ENCODE data around the gene EPHA3.

- TF ChIP-seq POLR2AphosphoS5 (IDR thresholded peaks at IDR 0.05; ENCODE audit: low read depth, low read length) = no peak
- TF ChIP-seq POLR2A (IDR thresholded peaks at IDR 0.05; ENCODE audit: low read depth, low read length) = no peak
- TF ChIP-seq TAF1 (IDR thresholded peaks at IDR 0.05; ENCODE audit: low read depth, low read length) = no peak
- TF ChIP-seq POU2F2 (IDR thresholded peaks at IDR 0.05; ENCODE audit: low read depth, low read length) = no peak
Observed at GRCh38 chr3:89105503-89105902, 1.9 kb upstream of the EPHA3 start.
